GM18519 (cell line): ENCODE measurements around the gene ATP6V0C.
"Not testable (repeated sequence)": the region's sequence is repeated elsewhere in the genome, so short reads cannot be mapped to it uniquely, and the experiment has no call there.

Source experiments
- ATAC-seq: cut with Tn5 transposase; IDR thresholded peaks from one replicate; pipeline ENCODE4 v1.9.1; 2021; ENCODE audit warnings: mild to moderate bottlenecking, moderate library complexity; ENCODE audit not compliant: unreplicated experiment, low FRiP score

Gene ATP6V0C

DNA sequence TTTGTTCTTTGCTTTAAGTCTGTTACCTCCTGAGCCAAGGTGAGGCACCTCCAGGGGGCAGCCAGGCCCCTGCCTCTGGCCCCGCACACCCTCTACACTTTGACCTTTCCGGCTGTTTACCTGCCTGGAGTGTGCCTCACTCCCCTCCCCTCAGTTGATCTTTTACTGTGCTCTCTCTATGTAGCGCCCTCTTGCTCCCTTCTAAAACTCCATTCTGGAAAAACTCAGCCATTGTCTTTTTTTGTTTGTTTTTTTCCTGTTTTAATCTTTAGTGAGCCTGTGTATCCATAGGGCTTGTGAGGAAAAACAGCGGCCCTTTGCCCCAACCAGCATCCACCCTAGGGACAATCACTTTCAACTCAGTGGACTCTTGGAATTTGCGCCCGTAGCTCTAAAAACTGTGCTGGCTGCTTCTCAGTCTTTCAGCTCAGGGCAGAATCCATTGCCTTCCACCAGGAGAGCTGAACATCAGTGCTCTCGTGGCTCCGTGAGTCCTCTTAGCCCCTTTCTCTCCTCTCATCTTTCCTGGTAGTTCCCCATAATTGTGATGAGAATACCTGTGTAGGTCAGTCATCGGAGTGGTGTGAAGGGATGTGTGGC, 10.7 kb downstream of the ATP6V0C start:
- ATAC-seq = no peak

GRCh38 chr16:2526135-2526534, 12.4 kb downstream of the ATP6V0C start:
- ATAC-seq = no peak

DNA sequence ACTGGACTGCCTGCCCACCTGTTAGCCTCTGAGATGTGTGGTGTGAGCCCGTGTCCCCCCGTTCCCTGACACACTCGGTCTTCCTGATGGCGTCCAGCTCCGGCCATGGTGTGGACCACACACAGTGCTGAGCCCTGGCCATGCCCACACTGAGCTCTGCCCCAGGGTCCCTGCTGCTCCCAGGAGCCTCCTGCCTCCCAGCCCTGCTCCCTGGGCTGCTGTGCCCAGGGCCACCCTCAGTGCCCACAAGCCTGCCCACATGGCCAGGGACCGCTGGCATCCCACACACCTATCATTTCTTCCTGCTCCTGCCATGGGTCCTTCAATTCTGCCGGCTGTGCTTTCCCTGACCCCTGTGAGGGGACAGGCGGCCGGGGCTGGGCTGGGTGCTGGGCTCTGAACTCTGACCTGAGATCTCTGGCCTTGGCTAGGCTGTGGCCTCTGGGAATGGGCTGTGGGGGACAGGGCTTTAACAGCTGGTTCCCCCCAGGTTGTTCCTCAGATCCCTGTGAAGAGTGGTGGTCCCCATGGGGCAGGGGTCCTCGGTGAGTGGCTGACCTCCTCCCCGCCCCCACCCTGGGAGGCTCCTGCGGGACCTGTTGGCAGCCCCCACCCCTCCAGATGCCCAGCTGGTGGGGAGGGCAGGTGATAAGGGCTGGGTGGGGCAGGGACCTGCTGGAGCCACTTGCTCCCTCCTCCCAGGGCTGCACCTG, 13.5 kb downstream of the ATP6V0C start:
- ATAC-seq = no peak

GRCh38 chr16:2527784-2528100, 14.0 kb downstream of the ATP6V0C start:
- no peak for ATAC-seq

DNA sequence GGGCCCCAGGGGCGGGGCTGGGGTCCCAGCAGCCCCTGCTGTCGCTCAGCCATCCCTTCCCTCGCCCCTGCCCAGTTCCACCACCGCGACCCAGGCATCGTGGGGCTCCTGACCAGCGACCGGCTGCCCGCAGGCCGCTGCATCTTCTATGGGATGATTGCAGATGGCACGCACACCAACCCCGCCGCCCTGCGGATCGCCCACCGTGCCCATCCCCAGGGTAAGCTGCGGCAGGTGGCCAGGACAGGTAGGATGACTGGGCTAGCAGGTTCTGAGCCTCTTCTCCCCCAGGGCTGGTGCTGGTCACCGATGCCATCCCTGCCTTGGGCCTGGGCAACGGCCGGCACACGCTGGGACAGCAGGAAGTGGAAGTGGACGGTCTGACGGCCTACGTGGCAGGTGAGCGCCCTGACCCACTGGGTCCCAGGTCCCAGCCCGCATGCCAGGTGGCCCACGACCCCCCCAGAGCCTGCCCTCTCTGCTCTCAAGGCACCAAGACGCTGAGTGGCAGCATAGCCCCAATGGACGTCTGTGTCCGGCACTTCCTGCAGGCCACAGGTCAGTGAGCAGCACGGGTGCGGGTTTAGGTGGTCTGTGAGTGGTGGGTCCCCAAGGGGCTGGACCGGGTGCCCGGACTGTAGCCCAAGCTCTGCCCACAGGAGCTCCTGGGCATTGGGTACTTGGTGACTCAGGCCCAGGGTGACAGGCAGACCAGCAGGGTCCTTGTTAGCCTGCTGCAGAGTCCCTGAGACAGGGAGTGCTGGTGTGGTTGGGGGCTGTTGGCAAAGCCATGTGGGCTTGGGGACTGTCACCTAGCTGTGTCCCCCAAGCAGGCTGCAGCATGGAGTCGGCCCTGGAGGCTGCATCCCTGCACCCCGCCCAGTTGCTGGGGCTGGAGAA, 14.7 kb downstream of the ATP6V0C start:
- ATAC-seq = no peak

DNA sequence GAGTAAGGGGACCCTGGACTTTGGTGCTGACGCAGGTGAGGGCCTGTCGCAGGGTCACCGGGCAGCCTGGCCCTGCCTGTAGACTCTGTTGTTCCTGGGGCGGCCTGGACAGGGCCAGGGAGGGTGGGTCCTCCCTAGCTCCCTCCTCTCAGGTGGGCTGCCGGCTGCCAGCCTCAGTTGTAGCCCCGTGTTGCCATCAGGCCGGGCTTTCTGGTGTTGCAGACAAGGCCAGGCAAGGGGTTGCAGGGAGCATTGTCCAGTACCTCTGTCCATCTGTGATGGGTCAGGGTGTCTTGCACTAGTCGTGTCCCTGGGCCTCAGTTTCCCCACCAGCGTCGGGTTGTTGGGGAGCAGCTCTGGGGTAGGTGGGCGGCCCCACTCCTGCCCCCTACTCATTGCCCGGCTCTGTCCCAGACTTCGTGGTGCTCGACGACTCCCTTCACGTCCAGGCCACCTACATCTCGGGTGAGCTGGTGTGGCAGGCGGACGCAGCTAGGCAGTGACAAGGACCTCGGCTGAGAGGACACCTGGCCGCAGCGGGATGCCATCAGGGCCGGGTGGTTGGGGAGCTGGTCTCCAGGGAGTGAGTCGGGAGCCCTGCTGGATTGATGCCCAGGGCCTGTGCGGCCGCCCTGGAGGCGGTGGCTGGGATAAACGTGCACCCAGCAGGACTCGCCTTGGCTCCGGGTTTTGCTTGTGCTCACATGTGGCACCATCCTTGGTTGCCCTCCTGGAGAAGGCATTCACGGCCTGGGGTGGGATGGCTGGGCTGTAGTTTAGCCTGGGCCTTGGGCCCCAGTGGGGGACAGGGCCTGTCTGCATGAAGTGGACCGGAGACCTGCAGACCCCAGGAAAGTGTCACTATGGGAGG, 15.5 kb downstream of the ATP6V0C start:
- ATAC-seq = no peak

GRCh38 chr16:2529961-2530628, 16.3 kb downstream of the ATP6V0C start:
- ATAC-seq = no peak

GRCh38 chr16:2530629-2531318, 17.0 kb downstream of the ATP6V0C start:
- no peak for ATAC-seq

- ATAC-seq = no peak
Measured at GRCh38 chr16:2531371-2531695, 17.6 kb downstream of the ATP6V0C start, which contains the start of gene CEMP1. Gene CEMP1 (minus strand): TSS chr16:2531408. CDS start chr16:2531073, 335 bp downstream.

- peak; percentile 62 for ATAC-seq
Measured at GRCh38 chr16:2531696-2532493, 18.1 kb downstream of the ATP6V0C start.

DNA sequence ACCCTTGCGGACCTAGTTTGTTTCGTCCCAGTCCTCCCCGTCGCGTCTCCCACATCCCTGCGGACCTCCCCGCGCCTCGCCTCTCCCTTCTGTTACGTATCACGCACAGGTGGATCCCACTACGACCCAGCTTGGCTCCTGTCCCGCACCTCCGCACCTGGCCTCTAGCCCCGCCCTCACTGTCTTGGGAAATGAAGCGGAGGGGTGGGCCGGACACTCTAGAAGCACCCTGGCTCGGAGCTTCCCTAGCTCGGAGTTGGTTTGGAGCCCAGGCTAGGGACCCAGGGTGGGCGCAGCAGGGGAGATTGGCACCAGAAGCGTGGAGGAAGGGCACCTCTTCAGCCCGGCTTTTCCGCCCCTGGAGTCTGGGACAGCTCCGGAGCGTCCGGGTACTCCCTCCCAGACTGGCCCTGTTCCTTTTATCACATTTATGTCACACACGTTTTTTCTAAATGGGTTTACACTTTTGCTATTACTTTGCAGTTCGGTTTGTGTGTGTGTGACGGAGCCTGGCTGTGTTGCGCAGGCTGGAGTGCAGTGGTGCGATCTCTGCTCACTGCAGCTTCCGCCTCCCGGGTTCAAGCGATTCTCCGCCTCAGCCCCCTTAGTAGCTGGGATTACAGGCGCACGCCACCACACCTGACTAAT, 18.9 kb downstream of the ATP6V0C start:
- ATAC-seq = no peak

DNA sequence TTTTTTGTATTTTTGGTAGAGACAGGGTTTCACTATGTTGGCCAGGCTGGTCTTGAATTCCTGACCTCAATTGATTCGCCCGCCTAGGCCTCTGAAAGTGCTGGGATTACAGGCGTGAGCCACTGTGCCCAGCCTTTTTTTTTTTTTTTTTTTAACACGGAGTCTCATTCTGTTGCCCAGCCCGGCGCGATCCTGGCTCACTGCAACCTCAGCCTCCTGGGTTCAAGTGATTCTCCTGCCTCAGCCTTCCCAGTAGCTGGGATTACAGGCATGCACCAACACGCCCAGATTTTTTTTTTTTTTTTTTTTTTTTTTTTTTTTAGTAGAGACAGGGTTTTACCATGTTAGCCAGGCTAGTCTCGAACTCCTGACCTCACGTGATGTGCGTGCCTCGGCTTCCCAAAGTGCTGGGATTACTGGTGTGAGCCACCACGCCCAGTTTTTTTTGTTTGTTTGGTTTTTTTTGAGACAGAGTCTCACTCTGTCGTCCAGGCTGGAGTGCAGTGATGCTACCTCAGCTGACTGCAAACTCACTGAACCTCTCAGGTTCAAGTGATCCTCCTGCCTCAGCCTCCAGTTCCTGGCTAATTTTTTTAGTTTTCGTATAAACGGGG, 19.5 kb downstream of the ATP6V0C start:
- not testable (repeated sequence) for ATAC-seq

- ATAC-seq = no peak
Measured at GRCh38 chr16:2533912-2534311, 20.2 kb downstream of the ATP6V0C start.

DNA sequence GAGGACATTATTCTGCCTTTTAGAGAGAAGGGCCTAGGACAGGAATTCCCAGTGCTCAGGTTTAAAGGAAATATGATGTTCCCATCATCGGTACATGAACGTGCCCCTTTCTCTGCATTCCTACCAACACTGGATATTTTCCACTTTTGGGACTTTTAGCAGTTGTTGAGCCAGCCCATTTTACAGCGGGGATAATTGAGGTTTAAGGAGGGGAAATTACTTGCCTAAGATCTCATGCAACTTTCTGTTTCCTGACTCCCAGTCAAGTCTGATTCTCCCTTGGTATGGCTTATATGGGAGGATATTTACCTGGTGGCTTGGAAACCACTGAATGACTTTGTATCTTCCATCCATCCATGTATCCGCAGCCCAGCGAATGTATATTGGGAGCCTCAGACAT, 20.6 kb downstream of the ATP6V0C start:
- ATAC-seq = not testable (repeated sequence)

- no peak for ATAC-seq
Measured at GRCh38 chr16:2535625-2536013, 21.9 kb downstream of the ATP6V0C start.

DNA sequence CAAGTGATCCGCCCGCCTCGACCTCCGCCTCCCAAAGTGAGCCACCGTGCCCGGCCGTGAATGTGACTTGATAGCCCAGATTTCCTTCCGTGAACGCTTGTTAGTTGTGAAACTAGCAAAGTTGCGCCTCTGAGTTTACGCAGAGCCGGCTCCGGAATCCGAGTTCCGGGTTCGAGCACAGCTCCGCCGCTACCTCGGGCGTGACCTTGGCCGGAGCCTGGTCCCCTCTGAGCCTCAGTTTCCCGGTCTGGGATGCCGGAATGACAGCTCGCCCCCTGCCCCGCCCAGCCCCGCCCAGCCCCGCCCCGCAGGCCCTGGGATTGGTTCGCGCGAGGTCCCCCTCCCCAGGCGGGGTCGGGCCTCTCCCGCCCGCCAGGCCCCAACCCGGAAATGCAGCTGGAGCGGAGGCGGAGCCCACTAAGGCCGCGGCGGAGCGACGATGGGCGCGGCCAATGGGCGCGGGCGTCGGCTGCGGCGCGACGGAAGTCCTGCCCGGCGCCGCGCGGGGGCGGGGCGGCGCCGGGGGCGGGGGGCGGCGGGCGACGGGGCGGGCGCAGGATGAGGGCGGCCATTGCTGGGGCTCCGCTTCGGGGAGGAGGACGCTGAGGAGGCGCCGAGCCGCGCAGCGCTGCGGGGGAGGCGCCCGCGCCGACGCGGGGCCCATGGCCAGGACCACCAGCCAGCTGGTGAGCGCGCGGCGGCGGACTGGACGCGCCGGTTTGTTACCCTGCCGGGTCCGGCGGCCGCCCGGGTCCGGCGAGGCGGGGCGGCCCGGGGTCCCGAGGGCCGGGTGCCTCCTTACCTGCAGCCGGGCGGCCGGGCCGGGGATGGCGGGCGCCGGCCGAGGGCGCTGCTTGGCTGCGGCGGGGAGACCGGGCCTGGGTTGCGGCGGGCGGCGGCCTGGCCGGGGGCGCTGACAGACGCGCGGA, 24.0 kb downstream of the ATP6V0C start, which contains the start of gene PDPK1:
PDPK1 (plus strand) TSS at position 571 of the 929 bp plus-strand sequence; CDS start at position 663, 92 bp downstream.
- ATAC-seq = peak; percentile 67
